H7 (cell line): ENCODE data around the gene SSR1. TPM values are rescaled to one million over a fixed set of nuclear protein-coding genes. Genes with fewer than 3 reads are reported as not detected.
"Not testable (repeated sequence)": the region's sequence is repeated elsewhere in the genome, so short reads cannot be mapped to it uniquely, and the experiment has no call there.

Experiments used
- DNase-seq: peaks from one replicate; pipeline ENCODE4 v3.0.0; 2012
- H3K27me3 ChIP-seq: 2 replicates; pipeline ENCODE4 v1.6.0; 2011; ENCODE audit warnings: mild to moderate bottlenecking, low read length; ENCODE audit not compliant: control insufficient read depth, insufficient read depth
- H3K36me3 ChIP-seq: replicated peaks from 2 replicates; pipeline ENCODE4 v1.5.1; 2011; ENCODE audit warnings: low read length; ENCODE audit not compliant: control insufficient read depth, insufficient read depth
- H3K4me3 ChIP-seq: 2 replicates; pipeline ENCODE4 v1.5.1; 2011; ENCODE audit warnings: low read depth, mild to moderate bottlenecking, control low read depth, low read length, moderate library complexity; ENCODE audit not compliant: insufficient read depth
- total RNA-seq: library from RNA; depleted of rRNA; stranded (reverse); fragments of >200 nt; shearing (Covaris generic); gene quantifications from 2 replicates; pipeline ENCODE4 v1.2.3, GENCODE V29; 2014

SSR1 gene
- total RNA-seq, 1 experiment from 2014 or later, result 55.3 TPM

- Histone ChIP-seq H3K4me3 (no peak overlapping the region), H3K36me3 (no peaks in the 10 kb centered on the region), H3K27me3 (no peaks in the 10 kb centered on the region)
- DNase-seq, result no peak
Observed at GRCh38 chr6:7331452-7331851, 18.5 kb upstream of the SSR1 start.

DNA sequence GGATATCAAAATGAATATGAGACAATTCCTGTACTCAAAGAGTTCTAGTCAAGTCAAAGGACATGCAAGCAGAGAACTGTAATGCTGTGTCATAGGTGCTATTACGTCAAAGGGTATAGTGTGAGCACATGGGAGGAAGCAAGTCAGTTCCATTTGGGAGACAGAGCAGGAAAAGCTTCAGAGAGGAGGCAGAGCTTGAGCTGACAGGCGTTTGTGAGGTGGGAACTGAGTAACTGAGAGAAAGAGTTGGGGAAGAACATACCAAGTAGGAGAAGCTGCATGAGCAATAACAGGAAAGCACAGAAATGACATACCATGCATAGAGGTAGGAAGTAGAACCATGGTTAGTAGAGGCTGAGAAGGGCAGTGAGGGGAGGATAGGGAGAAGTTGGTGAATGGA lies 15.2 kb upstream of the SSR1 start:
- Histone ChIP-seq H3K4me3 (no peak overlapping the region), H3K27me3 (no peaks in the 10 kb centered on the region), H3K36me3 (no peaks in the 10 kb centered on the region)
- DNase-seq, result no peak

GRCh38 chr6:7325750-7326149 lies 12.8 kb upstream of the SSR1 start:
- Histone ChIP-seq H3K36me3 (no peaks in the 10 kb centered on the region), H3K27me3 (no peaks in the 10 kb centered on the region), H3K4me3 (no peak overlapping the region)
- no peak for DNase-seq

DNA sequence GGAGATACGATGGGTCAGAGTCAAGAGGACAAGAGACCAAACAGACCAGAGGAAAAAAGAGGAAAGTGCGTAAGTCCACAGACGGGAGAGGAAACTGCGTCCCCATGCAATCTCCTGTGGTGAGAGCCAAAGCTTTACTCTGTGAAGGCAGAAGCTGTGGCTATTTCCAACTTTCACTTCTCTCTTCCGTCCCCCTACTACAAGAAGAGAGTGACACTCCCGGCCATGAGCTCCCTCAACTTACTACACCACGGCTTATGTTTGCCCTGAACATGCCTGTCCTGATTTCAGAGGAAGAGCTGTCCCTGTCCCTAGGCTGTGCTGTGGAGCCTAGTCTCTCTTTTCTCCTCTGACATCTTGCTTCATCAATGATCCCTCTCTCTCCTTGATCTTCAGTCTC lies 11.5 kb upstream of the SSR1 start:
- Histone ChIP-seq H3K27me3 (no peaks in the 10 kb centered on the region), H3K36me3 (no peaks in the 10 kb centered on the region), H3K4me3 (no peak overlapping the region)
- no peak for DNase-seq

DNA sequence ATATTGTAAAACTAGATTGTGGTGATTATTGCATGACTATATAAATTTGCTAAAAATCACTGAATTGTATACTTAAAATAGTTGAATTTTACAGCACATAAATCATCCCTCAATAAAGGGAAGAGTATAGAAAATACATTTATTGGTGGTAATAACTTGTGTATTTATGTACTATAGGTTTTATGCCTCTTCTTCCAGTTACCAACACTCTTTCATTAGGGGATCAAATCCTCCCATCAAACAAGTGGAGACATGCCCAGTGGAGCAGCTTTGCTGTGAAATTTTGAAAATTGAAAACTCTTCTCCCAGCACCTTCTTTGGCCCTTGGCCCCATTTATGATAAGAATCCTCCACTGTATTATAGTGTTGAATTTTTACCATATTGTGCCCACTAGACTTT lies 10.1 kb upstream of the SSR1 start:
- DNase-seq, result no peak
- H3K4me3 ChIP-seq, result no peak overlapping the region
- no peaks in the 10 kb centered on the region for H3K36me3 ChIP-seq
- no peaks in the 10 kb centered on the region for H3K27me3 ChIP-seq

- DNase-seq, H3K36me3 ChIP-seq, H3K4me3 ChIP-seq, H3K27me3 ChIP-seq: not testable (repeated sequence)
Observed at GRCh38 chr6:7321866-7322265, 8.9 kb upstream of the SSR1 start.

- DNase-seq, H3K27me3 ChIP-seq, H3K36me3 ChIP-seq, H3K4me3 ChIP-seq: not testable (repeated sequence)
Observed at GRCh38 chr6:7319406-7319805, 6.4 kb upstream of the SSR1 start.

GRCh38 chr6:7317538-7317937 lies 4.5 kb upstream of the SSR1 start:
- Histone ChIP-seq H3K36me3 (no peaks in the 10 kb centered on the region), H3K27me3 (no peaks in the 10 kb centered on the region), H3K4me3 (no peak overlapping the region)
- no peak for DNase-seq

DNA sequence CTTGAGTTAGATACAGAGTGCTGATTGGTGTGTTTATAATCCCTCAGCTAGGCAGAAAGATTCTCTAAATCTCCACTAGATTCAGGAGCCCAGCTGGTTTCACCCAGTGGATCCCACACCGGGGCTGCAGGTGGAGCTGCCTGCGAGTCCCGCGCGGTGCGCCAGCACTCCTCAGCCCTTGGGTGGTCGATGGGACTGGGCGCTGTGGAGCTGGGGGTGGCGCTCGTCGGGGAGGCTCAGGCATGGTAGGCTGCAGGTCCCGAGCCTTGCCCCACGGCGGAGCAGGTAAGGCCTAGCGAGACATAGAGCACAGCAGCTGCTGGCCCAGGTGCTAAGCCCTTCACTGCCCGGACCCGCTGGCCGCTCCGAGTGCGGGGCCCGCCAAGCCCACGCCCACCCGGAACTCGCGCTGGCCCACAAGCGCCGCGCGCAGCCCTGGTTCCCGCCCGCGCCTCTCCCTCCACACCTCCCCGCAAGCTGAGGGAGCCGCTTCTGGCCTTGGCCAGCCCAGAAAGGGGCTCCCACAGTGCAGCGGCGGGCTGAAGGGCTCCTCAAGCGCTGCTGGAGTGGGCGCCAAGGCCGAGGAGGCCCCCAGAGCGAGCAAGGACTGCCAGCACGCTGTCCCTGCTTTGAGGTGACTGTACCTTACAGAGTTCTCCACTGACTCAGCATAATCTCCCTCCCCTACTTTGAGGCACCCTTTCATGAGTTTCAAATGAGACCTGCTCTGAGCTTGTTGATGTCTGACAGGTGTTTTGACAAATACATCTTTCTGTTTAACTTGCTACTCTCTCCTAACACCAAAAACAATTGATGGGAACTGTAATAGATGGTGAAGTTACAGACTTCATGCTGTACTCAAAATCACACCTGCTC lies 3.9 kb upstream of the SSR1 start:
- no peaks in the 10 kb centered on the region for H3K36me3 ChIP-seq
- no peak for DNase-seq
- H3K4me3 ChIP-seq, result no peak overlapping the region
- no peaks in the 10 kb centered on the region for H3K27me3 ChIP-seq

- Histone ChIP-seq H3K4me3 (no peak overlapping the region), H3K27me3 (no peaks in the 10 kb centered on the region), H3K36me3 (no peaks in the 10 kb centered on the region)
- DNase-seq, result no peak
Observed at GRCh38 chr6:7315948-7316365, 3.0 kb upstream of the SSR1 start.

DNA sequence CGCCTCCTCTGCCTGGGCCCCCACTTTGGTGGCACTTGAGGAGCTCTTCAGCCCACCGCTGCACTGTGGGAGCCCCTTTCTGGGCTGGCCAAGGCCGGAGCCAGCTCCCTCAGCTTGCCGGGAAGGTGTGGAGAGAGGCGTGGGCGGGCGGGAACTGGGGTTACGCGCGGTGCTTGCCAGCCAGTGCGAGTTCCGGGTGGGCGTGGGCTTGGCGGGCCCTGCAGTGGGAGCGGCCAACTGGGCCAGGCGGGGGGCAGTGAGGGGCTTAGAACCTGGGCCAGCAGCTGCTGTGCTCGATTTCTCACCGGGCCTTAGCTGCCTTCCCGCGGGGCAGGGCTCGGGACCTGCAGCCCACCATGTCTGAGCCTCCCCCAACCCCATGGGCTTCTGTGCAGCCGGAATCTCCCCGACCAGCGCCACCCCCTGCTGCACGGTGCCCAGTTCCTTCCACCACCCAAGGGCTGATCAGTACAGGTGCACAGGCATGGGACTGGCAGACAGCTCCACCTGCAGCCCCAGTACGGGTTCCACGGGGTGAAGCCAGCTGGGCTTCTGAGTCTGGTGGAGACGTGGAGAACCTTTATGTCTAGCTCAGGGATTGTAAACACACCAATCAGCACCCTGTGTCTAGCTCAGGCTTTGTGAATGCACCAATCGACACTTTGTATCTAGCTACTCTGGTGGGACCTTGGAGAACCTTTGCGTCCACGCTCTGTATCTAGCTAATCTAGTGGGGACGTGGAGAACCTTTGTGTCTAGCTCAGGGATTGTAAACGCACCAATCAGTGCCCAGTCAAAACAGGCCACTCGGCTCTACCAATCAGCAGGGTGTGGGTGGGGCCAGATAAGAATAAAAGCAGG lies 2.3 kb upstream of the SSR1 start:
- not testable (repeated sequence) for H3K4me3 ChIP-seq, DNase-seq, H3K27me3 ChIP-seq, H3K36me3 ChIP-seq

- H3K36me3 ChIP-seq, result peaks cover 6% of the 10 kb centered on the region
- no peak overlapping the region for H3K4me3 ChIP-seq
- H3K27me3 ChIP-seq, result no peaks in the 10 kb centered on the region
- DNase-seq, result no peak
Observed at GRCh38 chr6:7314414-7314813, 1.4 kb upstream of the SSR1 start.

DNA sequence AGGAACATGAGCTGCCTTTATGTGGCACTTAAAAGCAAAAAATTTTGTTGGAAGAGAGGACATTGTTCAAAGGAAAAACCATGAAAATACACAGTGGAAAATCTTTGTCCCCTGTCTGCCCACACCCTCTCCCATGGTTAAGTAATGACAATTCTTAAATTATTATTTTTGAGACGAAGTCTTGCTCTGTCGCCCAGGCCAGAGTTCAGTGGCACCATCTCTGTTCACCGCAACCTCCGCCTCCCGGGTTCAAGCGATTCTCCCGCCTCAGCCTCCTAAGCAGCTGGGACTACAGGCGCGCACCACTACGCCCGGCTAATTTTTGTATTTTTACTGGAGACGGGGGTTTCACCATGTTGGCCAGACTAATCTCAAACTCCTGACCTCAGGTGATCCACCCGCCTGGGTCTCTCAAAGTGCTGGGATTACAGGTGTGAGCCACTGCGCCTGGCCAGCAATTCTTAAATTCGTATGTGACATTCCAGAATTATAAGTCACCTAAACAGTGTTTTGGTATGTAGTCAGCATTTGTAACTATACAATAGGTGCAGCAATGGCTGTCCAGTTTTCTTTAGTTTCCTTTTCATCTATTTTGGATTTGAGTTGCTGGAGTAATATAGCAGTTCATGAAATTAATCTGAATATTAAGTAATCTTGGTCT lies 636 bp upstream of the SSR1 start:
- Histone ChIP-seq H3K36me3 (peaks cover 13% of the 10 kb centered on the region), H3K4me3 (peak overlapping the region; percentile 41), H3K27me3 (no peaks in the 10 kb centered on the region)
- DNase-seq, result no peak

DNA sequence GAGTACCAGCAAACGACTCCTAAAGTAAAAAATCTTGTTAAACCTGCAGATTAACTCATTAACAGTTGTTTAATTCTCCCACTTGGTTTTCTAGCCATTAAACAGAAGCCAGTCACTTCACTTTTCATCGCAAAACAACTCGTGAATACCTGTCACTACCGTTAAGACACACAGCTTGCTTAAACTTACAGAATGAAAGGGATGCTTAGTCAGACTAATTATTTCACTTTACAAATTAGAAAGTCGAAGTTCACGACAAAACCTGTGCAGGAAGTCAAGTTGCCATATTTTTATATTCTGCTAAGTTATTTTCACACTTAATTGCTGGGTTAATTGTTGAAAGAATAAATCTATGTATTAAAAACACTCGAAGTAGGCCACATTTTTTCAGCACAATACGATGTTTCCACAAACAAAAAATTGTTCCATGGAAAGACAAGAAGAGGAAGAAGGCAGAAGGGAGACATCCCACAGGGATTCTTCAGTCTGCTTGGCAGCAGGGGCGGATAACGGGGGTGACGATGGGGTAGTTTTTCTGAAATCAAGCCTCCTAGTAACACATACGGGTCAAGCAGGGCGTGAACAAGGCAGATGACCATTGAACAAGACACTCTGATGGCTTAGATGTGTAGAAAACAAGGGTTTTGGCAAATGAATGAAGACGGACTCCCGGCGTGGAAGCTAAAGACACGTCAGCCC lies 933 bp downstream of the SSR1 start:
- Histone ChIP-seq H3K27me3 (no peaks in the 10 kb centered on the region), H3K36me3 (peaks cover 14% of the 10 kb centered on the region), H3K4me3 (peak overlapping the region; percentile 97)
- no peak for DNase-seq
